Ascending aorta (tissue), 2 donors: ENCODE measurements around the gene NECAP2. TPM values are rescaled to one million over a fixed set of nuclear protein-coding genes. Genes with fewer than 3 reads are reported as not detected.

Source experiments
- DNase-seq, 2 donors: peaks; one replicate each; pipeline ENCODE4 v3.0.0-alpha.2; 2019; ENCODE audit warnings: low spot score in 2 of 2
- H3K27ac ChIP-seq, 2 donors: fragments of 200-600 bp; sonication (generic); one replicate each; pipeline ENCODE4 v1.5.1; 2016 to 2017; ENCODE audit warnings: mild to moderate bottlenecking in 1 of 2
- H3K27me3 ChIP-seq: fragments of 200-600 bp; sonication (generic); one replicate; pipeline ENCODE4 v1.5.1; 2017
- H3K36me3 ChIP-seq, 2 donors: fragments of 200-600 bp; sonication (generic); one replicate each; pipeline ENCODE4 v1.5.1; 2016
- H3K4me1 ChIP-seq, 2 donors: fragments of 200-600 bp; sonication (generic); one replicate each; pipeline ENCODE4 v1.5.1; 2016 to 2017; ENCODE audit warnings: mild to moderate bottlenecking in 1 of 2
- H3K4me3 ChIP-seq, 2 donors: fragments of 200-600 bp; sonication (generic); one replicate each; pipeline ENCODE4 v1.5.1; 2016 to 2017; ENCODE audit warnings: mild to moderate bottlenecking in 1 of 2
- H3K9me3 ChIP-seq, 2 donors: fragments of 200-600 bp; sonication (generic); one replicate each; pipeline ENCODE4 v1.5.1; 2016
- intact Hi-C: fragments of 100-400 bp; cut with DNase I; formaldehyde crosslinking; loops from one replicate; pipeline ENCODE4 v1.15.1; 2023
- total RNA-seq: library from RNA; depleted of rRNA; stranded (reverse); fragments of >200 nt; gene quantifications from one replicate; pipeline ENCODE4 v1.1.0, GENCODE V29; 2016
- TF ChIP-seq, protein P1 (sequence below), 3 experiments: fragments of 200-600 bp in 2 of 3; fragments of 450-650 bp in 1 of 3; sonication (generic) in 2 of 3; IDR thresholded peaks; one replicate each; pipeline ENCODE4 v1.5.1; 2016 to 2019; ENCODE audit warnings: antibody characterized with exemption in 3 of 3, mild to moderate bottlenecking in 1 of 3, moderate library complexity in 1 of 3

Gene NECAP2
- total RNA-seq, 1 donor from 2014 or later = 28.6 TPM

DNA sequence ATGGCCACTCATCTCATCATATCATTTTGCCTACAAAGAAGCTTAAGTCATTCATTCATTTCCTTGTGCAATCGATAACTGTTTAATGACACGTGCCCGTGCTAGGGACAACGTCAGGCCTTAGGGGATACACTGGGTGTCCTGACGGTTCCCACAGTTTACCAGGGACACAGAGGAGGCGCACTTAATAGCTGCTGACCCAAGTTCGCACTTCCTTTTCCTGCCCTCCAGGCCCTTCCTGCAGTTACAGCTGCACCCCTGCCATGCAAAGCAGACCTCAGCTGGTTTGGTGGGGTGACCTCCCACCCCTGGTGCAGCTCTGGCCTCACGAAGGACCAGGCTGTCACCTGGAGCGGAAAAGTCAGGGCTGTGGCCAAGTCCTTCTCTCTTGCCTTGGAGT lies 7.5 kb upstream of the NECAP2 start:
- intact Hi-C loops = no loop called here
- Histone ChIP-seq H3K9me3 (no peaks in the 10 kb centered on the region), H3K4me1 (no peaks in the 10 kb centered on the region), H3K36me3 (no peaks in the 10 kb centered on the region), H3K4me3 (no peak overlapping the region), H3K27me3 (no peaks in the 10 kb centered on the region), H3K27ac (no peak overlapping the region)
- TF ChIP-seq, protein P1, sequence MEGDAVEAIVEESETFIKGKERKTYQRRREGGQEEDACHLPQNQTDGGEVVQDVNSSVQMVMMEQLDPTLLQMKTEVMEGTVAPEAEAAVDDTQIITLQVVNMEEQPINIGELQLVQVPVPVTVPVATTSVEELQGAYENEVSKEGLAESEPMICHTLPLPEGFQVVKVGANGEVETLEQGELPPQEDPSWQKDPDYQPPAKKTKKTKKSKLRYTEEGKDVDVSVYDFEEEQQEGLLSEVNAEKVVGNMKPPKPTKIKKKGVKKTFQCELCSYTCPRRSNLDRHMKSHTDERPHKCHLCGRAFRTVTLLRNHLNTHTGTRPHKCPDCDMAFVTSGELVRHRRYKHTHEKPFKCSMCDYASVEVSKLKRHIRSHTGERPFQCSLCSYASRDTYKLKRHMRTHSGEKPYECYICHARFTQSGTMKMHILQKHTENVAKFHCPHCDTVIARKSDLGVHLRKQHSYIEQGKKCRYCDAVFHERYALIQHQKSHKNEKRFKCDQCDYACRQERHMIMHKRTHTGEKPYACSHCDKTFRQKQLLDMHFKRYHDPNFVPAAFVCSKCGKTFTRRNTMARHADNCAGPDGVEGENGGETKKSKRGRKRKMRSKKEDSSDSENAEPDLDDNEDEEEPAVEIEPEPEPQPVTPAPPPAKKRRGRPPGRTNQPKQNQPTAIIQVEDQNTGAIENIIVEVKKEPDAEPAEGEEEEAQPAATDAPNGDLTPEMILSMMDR (IDR thresholded peaks at IDR 0.05) = no peak
- no peak for DNase-seq

DNA sequence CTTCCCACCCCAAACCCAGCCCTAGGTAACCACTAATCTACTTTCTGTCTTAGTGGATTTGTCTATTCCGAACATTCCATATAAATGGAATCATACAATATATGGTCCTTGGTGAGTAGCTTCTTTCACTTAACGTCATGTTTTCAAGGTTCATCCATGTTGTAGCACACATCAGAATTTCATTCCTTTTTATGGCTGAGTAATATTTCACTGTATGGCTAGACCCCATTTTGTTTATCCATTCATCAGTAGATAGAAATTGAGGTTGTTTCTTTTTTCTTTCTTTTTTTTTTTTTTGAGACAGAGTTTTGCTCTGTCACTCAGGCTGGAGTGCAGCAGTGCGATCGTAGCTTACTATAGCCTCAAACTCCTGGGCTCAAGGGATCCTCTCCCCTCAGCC lies 6.5 kb upstream of the NECAP2 start:
- Histone ChIP-seq H3K4me3 (no peak overlapping the region), H3K36me3 (no peaks in the 10 kb centered on the region), H3K27me3 (no peaks in the 10 kb centered on the region), H3K27ac (no peak overlapping the region), H3K9me3 (no peaks in the 10 kb centered on the region), H3K4me1 (no peaks in the 10 kb centered on the region)
- intact Hi-C loops = no loop called here
- TF ChIP-seq, protein P1 (IDR thresholded peaks at IDR 0.05) = no peak
- DNase-seq = no peak

DNA sequence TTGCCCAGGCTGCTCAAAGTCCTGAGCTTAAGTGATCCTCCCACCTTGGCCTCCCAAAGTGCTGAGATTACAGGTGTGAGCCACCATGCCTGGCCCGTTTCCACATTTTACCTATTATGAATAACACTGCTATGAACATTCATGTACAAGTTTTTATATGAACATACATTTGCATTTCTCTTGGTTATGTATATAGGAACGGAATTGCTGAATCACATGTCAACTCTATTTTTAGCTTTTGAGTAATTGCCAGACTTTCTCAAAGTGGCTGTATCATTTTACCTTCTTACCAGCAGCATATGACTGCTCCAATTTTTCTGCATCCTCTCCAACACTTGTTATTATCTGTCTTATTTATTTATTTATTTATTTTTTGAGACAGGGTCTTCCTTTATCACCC lies 6.0 kb upstream of the NECAP2 start:
- no peaks in the 10 kb centered on the region for H3K27me3 ChIP-seq
- intact Hi-C loops = no loop called here
- TF ChIP-seq, protein P1 (IDR thresholded peaks at IDR 0.05) = no peak

DNA sequence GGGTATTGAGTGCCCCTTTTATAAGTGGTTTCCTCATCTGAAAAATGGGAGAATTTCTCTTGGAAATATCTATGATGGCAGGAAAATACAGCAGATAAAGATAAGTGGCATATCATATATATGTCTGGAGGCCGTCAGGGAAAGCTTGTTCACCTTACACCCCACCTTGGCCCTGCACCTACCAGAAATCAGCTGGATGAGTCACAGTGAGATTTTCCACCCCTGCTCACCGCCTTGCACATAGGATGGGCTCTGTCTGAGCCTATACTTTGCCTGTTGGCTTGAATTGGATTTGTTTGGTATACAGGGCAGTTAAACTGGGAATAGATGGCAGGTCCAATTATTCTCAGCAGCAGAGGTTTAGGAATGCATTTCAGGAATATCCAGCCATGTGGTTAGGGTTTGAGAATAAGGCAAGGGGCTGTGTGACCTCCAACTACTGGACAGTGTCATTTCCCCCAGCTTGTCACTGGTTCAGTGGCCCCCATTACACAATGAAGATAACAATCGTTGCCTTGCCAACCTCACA lies 3.5 kb upstream of the NECAP2 start, which contains the start of gene SPATA21:
Gene SPATA21 (minus strand): TSS at position 479 of the 529 bp plus-strand sequence. CDS start 6,053 bp downstream, outside the sequence.
- no peaks in the 10 kb centered on the region for H3K27me3 ChIP-seq
- H3K4me3 ChIP-seq = no peak within 1 kb of the TSS
- no peaks in the 10 kb centered on the region for H3K9me3 ChIP-seq
- intact Hi-C loops = no loop called here
- no peak within 1 kb of the TSS for H3K27ac ChIP-seq
- no peaks in the 10 kb centered on the region for H3K36me3 ChIP-seq
- peaks cover 4 to 8% of the 10 kb centered on the region in 2 donors for H3K4me1 ChIP-seq
- no peak for DNase-seq
- TF ChIP-seq, protein P1 (IDR thresholded peaks at IDR 0.05) = no peak

More for the DNA sequence above, 6.0 kb upstream of the NECAP2 start:
- no peak overlapping the region for H3K27ac ChIP-seq
- no peaks in the 10 kb centered on the region for H3K4me1 ChIP-seq
- no peaks in the 10 kb centered on the region for H3K36me3 ChIP-seq
- DNase-seq = no peak
- H3K4me3 ChIP-seq = no peak overlapping the region
- no peaks in the 10 kb centered on the region for H3K9me3 ChIP-seq

DNA sequence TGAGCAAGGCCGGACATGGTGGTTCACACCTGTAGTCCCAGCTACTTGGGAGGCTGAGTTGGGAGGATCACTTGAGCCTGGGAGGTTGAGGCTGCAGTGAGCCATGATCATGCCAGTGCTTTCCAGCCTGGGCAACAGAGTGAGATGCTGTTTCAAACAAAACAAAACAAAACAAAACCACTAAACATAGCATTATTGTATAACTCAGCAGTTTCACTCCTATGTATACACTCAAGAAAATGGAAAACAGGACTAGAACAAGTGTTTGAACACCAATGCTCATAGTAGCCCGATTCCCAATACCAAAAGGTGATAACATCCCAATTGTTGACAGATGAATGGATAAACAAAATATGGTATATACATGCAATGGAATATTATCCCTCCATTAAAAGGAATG lies 2.0 kb upstream of the NECAP2 start:
- TF ChIP-seq, protein P1 (IDR thresholded peaks at IDR 0.05) = no peak
- no peak overlapping the region for H3K4me3 ChIP-seq
- no peaks in the 10 kb centered on the region for H3K9me3 ChIP-seq
- no peak overlapping the region for H3K27ac ChIP-seq
- intact Hi-C loops = no loop called here
- DNase-seq = no peak
- peaks cover 2 to 7% of the 10 kb centered on the region in 2 donors for H3K36me3 ChIP-seq
- peaks cover 4 to 22% of the 10 kb centered on the region in 2 donors for H3K4me1 ChIP-seq
- H3K27me3 ChIP-seq = no peaks in the 10 kb centered on the region

DNA sequence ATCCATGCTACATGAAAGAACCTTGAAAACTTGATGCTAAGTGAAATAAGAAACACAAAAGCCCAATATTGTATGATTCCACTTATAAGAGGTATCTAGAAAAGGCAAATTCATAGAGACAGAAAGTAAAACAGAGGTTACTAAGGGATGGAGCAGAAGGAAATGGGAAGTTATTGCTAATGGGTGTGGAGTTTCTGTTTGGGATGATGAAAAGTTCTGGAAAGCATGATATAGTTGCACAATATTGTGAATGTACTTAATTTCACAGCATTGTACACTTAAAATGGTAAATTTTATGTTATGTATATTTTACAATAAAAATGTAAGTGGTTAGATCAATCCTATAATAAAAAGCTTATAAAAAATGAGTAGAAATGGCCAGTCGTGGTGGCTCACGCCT lies 1.6 kb upstream of the NECAP2 start:
- Histone ChIP-seq H3K36me3 (peaks cover 6 to 12% of the 10 kb centered on the region in 2 donors), H3K4me1 (peaks cover 4 to 24% of the 10 kb centered on the region in 2 donors), H3K27ac (no peak overlapping the region), H3K9me3 (no peaks in the 10 kb centered on the region), H3K27me3 (no peaks in the 10 kb centered on the region), H3K4me3 (no peak overlapping the region)
- intact Hi-C loops = no loop called here
- TF ChIP-seq, protein P1 (IDR thresholded peaks at IDR 0.05) = no peak
- no peak for DNase-seq
